ENCODE measurements around the gene TECPR2. TPM values are rescaled to one million over a fixed set of nuclear protein-coding genes. Genes with fewer than 3 reads are reported as not detected.

The TECPR2 gene
- total and polyA plus RNA-seq, 10 of the 15 experiments (the other 5 are each of a cell fraction or from before 2014, with no cell fraction given), result 0.15 to 10.0 (median 3.0) TPM

DNA sequence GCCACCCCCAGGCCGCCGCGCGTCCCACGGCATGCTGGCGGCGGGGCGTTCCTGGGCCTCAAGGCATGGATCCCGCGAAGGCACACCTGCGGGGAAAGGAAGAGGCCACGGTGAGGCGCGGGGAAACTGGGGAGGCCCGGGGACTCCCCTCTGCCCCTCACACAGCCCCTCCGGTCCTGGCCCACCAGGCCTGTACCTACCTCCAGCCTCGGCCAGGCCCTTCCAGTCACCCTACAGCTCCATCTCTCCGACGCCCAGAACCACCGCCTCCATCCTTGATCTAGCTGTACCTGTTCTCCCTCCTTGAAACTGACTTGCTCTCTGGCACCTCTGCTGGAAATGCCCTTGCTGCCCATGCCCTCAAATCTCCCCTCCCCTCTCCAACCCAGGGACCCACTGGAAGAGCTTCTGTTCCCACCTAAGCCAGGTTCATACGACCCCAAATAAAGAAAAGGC lies 145.1 kb downstream of the TECPR2 start:
- no peak for FAIRE-seq
- H3K4me2 ChIP-seq (ENCODE audit: control insufficient read depth, insufficient read depth), result no peak overlapping the region

DNA sequence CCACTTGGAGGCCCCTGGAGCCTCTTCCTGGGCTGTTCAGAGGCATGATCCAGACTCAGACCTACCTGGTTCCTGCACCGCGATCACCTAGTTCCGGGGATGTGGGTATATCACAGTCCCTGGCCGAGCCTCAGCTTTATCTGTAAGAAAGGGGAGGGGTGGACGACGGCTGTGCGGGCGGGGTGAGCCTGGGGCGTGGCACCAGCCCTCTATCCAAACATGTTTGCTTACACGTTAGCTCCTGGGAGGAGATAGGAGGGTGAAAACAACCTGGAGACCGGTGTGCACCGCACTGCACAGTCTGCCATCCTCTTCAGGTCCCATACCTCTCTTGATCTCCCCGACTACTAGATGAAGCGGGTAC lies 145.7 kb downstream of the TECPR2 start:
- WGBS (ENCODE audit: insufficient coverage, insufficient replicate concordance, low lambda C conversion rate, missing lambda C conversion rate), result 89% methylated on average over 14 of the region's 14 CpGs
- POLR2A ChIA-PET, result no interaction called here
- Histone ChIP-seq H3K4me3 (no peak overlapping the region), H3K9me3 (replicated peaks; ENCODE audit: control insufficient read depth, insufficient read depth, low read length) (no peaks in the 10 kb centered on the region), H4K20me1 (ENCODE audit: control insufficient read depth, insufficient read depth) (no peaks in the 10 kb centered on the region), H3K4me2 (ENCODE audit: control insufficient read depth, insufficient read depth) (no peak overlapping the region), H3K4me1 (ENCODE audit: control insufficient read depth, insufficient read depth, low read length) (peaks cover 9% of the 10 kb centered on the region), H3K79me2 (ENCODE audit: control insufficient read depth, insufficient read depth, low read length) (no peaks in the 10 kb centered on the region), H3K27ac (ENCODE audit: control insufficient read depth, insufficient read depth) (no peak overlapping the region), H3K36me3 (ENCODE audit: control insufficient read depth in 2 of 2, insufficient read depth in 2 of 2, low read length in 1 of 2) (no peaks in the 10 kb centered on the region), H3K27me3 (replicated peaks in 1 of 2; ENCODE audit: control insufficient read depth in 2 of 2, insufficient read depth in 2 of 2, low read length in 1 of 2) (no peaks in the 10 kb centered on the region), H2AFZ (ENCODE audit: control insufficient read depth, low read depth, low read length) (no peak overlapping the region), H3K9ac (ENCODE audit: control insufficient read depth, insufficient read depth, low read length) (no peak overlapping the region)
- in situ Hi-C loops (cut with MboI), result no loop called here
- CTCF ChIA-PET, result interaction anchor here (0.6 to 1.0 kb wide), 3 partner anchors 73 to 411 kb away, joined by 3 read pairs; no protein-coding TSS in a partner anchor
- RAD21 ChIA-PET (ENCODE audit: unreplicated experiment), result no interaction called here
- intact Hi-C loops (cut with micrococcal nuclease; ENCODE audit: unreplicated experiment), result no loop called here
- no peak for ATAC-seq
- TF ChIP-seq ETV6 (conservative IDR thresholded peaks at IDR 0.05 in 1 of 2, IDR thresholded peaks at IDR 0.05 in 1 of 2; ENCODE audit: borderline replicate concordance in 1 of 2, low read depth in 1 of 2), result no peak
- no peak for TF ChIP-seq NFYA (IDR thresholded peaks at IDR 0.05; ENCODE audit: borderline replicate concordance, low read depth, low read length)
- TF ChIP-seq FOXK2 (IDR thresholded peaks at IDR 0.05), result no peak
- TF ChIP-seq ZNF384 (IDR thresholded peaks at IDR 0.05; ENCODE audit: borderline replicate concordance, low read depth, low read length), result no peak
- no peak for TF ChIP-seq POLR2AphosphoS5 (IDR thresholded peaks at IDR 0.05; ENCODE audit: low read length)
- no peak for TF ChIP-seq RAD21 (IDR thresholded peaks at IDR 0.05; ENCODE audit: insufficient read depth, low read depth, low read length)
- no peak for TF ChIP-seq NFYB (IDR thresholded peaks at IDR 0.05; ENCODE audit: insufficient read depth, low read depth, low read length)
- no peak for TF ChIP-seq ATF7 (IDR thresholded peaks at IDR 0.05; ENCODE audit: low read depth)
- no peak for TF ChIP-seq EED (IDR thresholded peaks at IDR 0.05; ENCODE audit: low read depth)
- TF ChIP-seq EP300 (IDR thresholded peaks at IDR 0.05; ENCODE audit: borderline replicate concordance in 1 of 2, control insufficient read depth in 1 of 2, low read depth in 2 of 2, low read length in 2 of 2), result no peak
- FAIRE-seq, result no peak
- SMC1A ChIA-PET (ENCODE audit: uncharacterized antibody, unreplicated experiment), result no interaction called here
- DNase-seq (ENCODE audit: low read depth, low spot score), result no peak
- no TSS peak for BruUV-seq (replicated peaks)

More for the DNA sequence above, 145.1 kb downstream of the TECPR2 start:
- peaks cover 9% of the 10 kb centered on the region for H3K4me1 ChIP-seq (ENCODE audit: control insufficient read depth, insufficient read depth, low read length)
- no peak overlapping the region for H2AFZ ChIP-seq (ENCODE audit: control insufficient read depth, low read depth, low read length)
- no peak overlapping the region for H3K9ac ChIP-seq (ENCODE audit: control insufficient read depth, insufficient read depth, low read length)
- SMC1A ChIA-PET (ENCODE audit: uncharacterized antibody, unreplicated experiment), result no interaction called here
- H3K36me3 ChIP-seq (ENCODE audit: control insufficient read depth in 2 of 2, insufficient read depth in 2 of 2, low read length in 1 of 2), result no peaks in the 10 kb centered on the region
- RAD21 ChIA-PET (ENCODE audit: unreplicated experiment), result no interaction called here
- no peak overlapping the region for H3K4me3 ChIP-seq
- no peaks in the 10 kb centered on the region for H3K79me2 ChIP-seq (ENCODE audit: control insufficient read depth, insufficient read depth, low read length)
- intact Hi-C loops (cut with micrococcal nuclease; ENCODE audit: unreplicated experiment), result no loop called here
- H3K9me3 ChIP-seq (replicated peaks; ENCODE audit: control insufficient read depth, insufficient read depth, low read length), result no peaks in the 10 kb centered on the region
- POLR2A ChIA-PET, result no interaction called here
- 95% methylated on average over 20 of the region's 21 CpGs for WGBS (ENCODE audit: insufficient coverage, insufficient replicate concordance, low lambda C conversion rate, missing lambda C conversion rate)
- CTCF ChIA-PET, result interaction anchor here (0.6 to 1.0 kb wide), 2 partner anchors 72 to 92 kb away, joined by 3 read pairs; no protein-coding TSS in a partner anchor
- no peak for ATAC-seq
- H3K27me3 ChIP-seq (replicated peaks in 1 of 2; ENCODE audit: control insufficient read depth in 2 of 2, insufficient read depth in 2 of 2, low read length in 1 of 2), result no peaks in the 10 kb centered on the region
- no TSS peak for BruUV-seq (replicated peaks)
- H4K20me1 ChIP-seq (ENCODE audit: control insufficient read depth, insufficient read depth), result no peaks in the 10 kb centered on the region
- no peak overlapping the region for H3K27ac ChIP-seq (ENCODE audit: control insufficient read depth, insufficient read depth)
- TF ChIP-seq GABPA (IDR thresholded peaks at IDR 0.05; ENCODE audit: low read depth) (no peak), EED (IDR thresholded peaks at IDR 0.05; ENCODE audit: low read depth) (no peak), JUNB (IDR thresholded peaks at IDR 0.05) (no peak), POLR2A (IDR thresholded peaks at IDR 0.05; ENCODE audit: low read depth, low read length) (no peak), STAT1 (conservative IDR thresholded peaks at IDR 0.05) (no peak)
- in situ Hi-C loops (cut with MboI), result no loop called here
- DNase-seq (ENCODE audit: low read depth, low spot score), result no peak

Measured in GM12878 (cell line).